ENCODE data around the gene KRTAP5-1. TPM values are rescaled to one million over a fixed set of nuclear protein-coding genes. Genes with fewer than 3 reads are reported as not detected.
"Not testable (repeated sequence)": the region's sequence is repeated elsewhere in the genome, so short reads cannot be mapped to it uniquely, and the experiment has no call there.

Gene KRTAP5-1
- total RNA-seq, 1 experiment from 2014 or later = not detected

- no peaks in the 10 kb centered on the region for H3K9me3 Mint-ChIP-seq (ENCODE audit: unreplicated experiment)
- no TSS peak for BruUV-seq (replicated peaks)
- H3K36me3 ChIP-seq (ENCODE audit: control insufficient read depth, insufficient read depth, low read length) = no peaks in the 10 kb centered on the region
- H3K4me1 ChIP-seq = no peaks in the 10 kb centered on the region
- no peak overlapping the region for H3K4me3 Mint-ChIP-seq (ENCODE audit: unreplicated experiment)
- CTCF ChIA-PET = interaction anchor here (1.2 kb wide), 1 partner anchor 18 kb away, joined by 4 read pairs; no protein-coding TSS in a partner anchor
- no peak for DNase-seq
- H3K36me3 Mint-ChIP-seq (ENCODE audit: insufficient read depth, unreplicated experiment) = no peaks in the 10 kb centered on the region
- peaks cover 16% of the 10 kb centered on the region for H3K27me3 Mint-ChIP-seq (ENCODE audit: insufficient read depth, unreplicated experiment)
- intact Hi-C loops (cut with micrococcal nuclease; ENCODE audit: unreplicated experiment) = no loop called here
- no peak overlapping the region for H3K4me3 ChIP-seq (ENCODE audit: low read depth, low read length)
- TF ChIP-seq CTCF (IDR thresholded peaks at IDR 0.05; ENCODE audit: insufficient read depth in 1 of 2, low read depth in 1 of 2, low read length in 1 of 2, severe bottlenecking in 1 of 2, unreplicated experiment in 1 of 2) = no peak
- H3K27ac Mint-ChIP-seq (ENCODE audit: unreplicated experiment) = no peak overlapping the region
- no peaks in the 10 kb centered on the region for H3K4me1 Mint-ChIP-seq (ENCODE audit: low read depth, unreplicated experiment)
- no peaks in the 10 kb centered on the region for H3K9me3 ChIP-seq
- H3K27me3 ChIP-seq (replicated peaks; ENCODE audit: control insufficient read depth, insufficient read depth, low read length) = no peaks in the 10 kb centered on the region; the same call in 1 of the 2 replicates
- POLR2A ChIA-PET = no interaction called here
Measured at GRCh38 chr11:1592628-1593027, 7.5 kb upstream of the KRTAP5-1 start.

GRCh38 chr11:1589996-1590395 is 4.9 kb upstream of the KRTAP5-1 start:
- BruUV-seq (replicated peaks) = no TSS peak
- no peaks in the 10 kb centered on the region for H3K9me3 ChIP-seq
- ChIA-PET POLR2A (no interaction called here), CTCF (no interaction called here)
- H3K4me1 Mint-ChIP-seq (ENCODE audit: low read depth, unreplicated experiment) = no peaks in the 10 kb centered on the region
- no peak overlapping the region for H3K27ac Mint-ChIP-seq (ENCODE audit: unreplicated experiment)
- peaks cover 6% of the 10 kb centered on the region for H3K27me3 Mint-ChIP-seq (ENCODE audit: insufficient read depth, unreplicated experiment)
- no peak overlapping the region for H3K4me3 Mint-ChIP-seq (ENCODE audit: unreplicated experiment)
- no peaks in the 10 kb centered on the region for H3K27me3 ChIP-seq (replicated peaks; ENCODE audit: control insufficient read depth, insufficient read depth, low read length)
- no peaks in the 10 kb centered on the region for H3K36me3 ChIP-seq (ENCODE audit: control insufficient read depth, insufficient read depth, low read length)
- H3K36me3 Mint-ChIP-seq (ENCODE audit: insufficient read depth, unreplicated experiment) = no peaks in the 10 kb centered on the region
- no peak for DNase-seq
- no peak overlapping the region for H3K4me3 ChIP-seq (ENCODE audit: low read depth, low read length)
- no peaks in the 10 kb centered on the region for H3K4me1 ChIP-seq
- H3K9me3 Mint-ChIP-seq (ENCODE audit: unreplicated experiment) = no peaks in the 10 kb centered on the region
- TF ChIP-seq CTCF (IDR thresholded peaks at IDR 0.05; ENCODE audit: insufficient read depth in 1 of 2, low read depth in 1 of 2, low read length in 1 of 2, severe bottlenecking in 1 of 2, unreplicated experiment in 1 of 2) = no peak
- intact Hi-C loops (cut with micrococcal nuclease; ENCODE audit: unreplicated experiment) = no loop called here

GRCh38 chr11:1589191-1589963 is 4.3 kb upstream of the KRTAP5-1 start:
- intact Hi-C loops (cut with micrococcal nuclease; ENCODE audit: unreplicated experiment); H3K27me3 Mint-ChIP-seq (ENCODE audit: insufficient read depth, unreplicated experiment); DNase-seq; H3K27ac Mint-ChIP-seq (ENCODE audit: unreplicated experiment); H3K9me3 Mint-ChIP-seq (ENCODE audit: unreplicated experiment); CTCF ChIA-PET; H3K4me3 ChIP-seq (ENCODE audit: low read depth, low read length); H3K27me3 ChIP-seq (replicated peaks; ENCODE audit: control insufficient read depth, insufficient read depth, low read length); H3K4me1 ChIP-seq; H3K4me3 Mint-ChIP-seq (ENCODE audit: unreplicated experiment); POLR2A ChIA-PET; H3K4me1 Mint-ChIP-seq (ENCODE audit: low read depth, unreplicated experiment); H3K36me3 Mint-ChIP-seq (ENCODE audit: insufficient read depth, unreplicated experiment); H3K36me3 ChIP-seq (ENCODE audit: control insufficient read depth, insufficient read depth, low read length); H3K9me3 ChIP-seq; BruUV-seq (replicated peaks): not testable (repeated sequence)

All from Caco-2 (cell line).